OCI-LY7 (cell line): ENCODE data around the gene SLC47A1. TPM values are rescaled to one million over a fixed set of nuclear protein-coding genes. Genes with fewer than 3 reads are reported as not detected.
A peak's percentile ranks its signal among the peaks of the same experiment; 100 is the strongest.

ENCODE experiments used
- BruUV-seq: library from RNA; stranded (reverse); fragments of 400-500 nt; replicated peaks from 2 replicates; lab custom pipeline; 2021; lab: Mats Ljungman, UMichigan
- CTCF ChIA-PET: fragments of 300-600 bp; sonication (Branson Sonifier 250); formaldehyde crosslinking; loops from one replicate; lab custom pipeline; 2022; ENCODE audit warnings: antibody characterized with exemption; ENCODE audit not compliant: unreplicated experiment; lab: Charles Lee
- POLR2A ChIA-PET: fragments of 300-600 bp; sonication (Branson Sonifier 250); formaldehyde crosslinking; loops from one replicate; lab custom pipeline; 2022; ENCODE audit warnings: antibody characterized with exemption; lab: Charles Lee
- DNase-seq: peaks from one replicate; pipeline ENCODE4 v3.0.0-alpha.2; 2015; ENCODE audit warnings: low spot score
- H2AFZ ChIP-seq: fragments of 200-600 bp; sonication (generic), shearing (Covaris generic); 2 replicates; pipeline ENCODE4 v1.6.1; 2014; ENCODE audit warnings: mild to moderate bottlenecking, antibody characterized with exemption, low read length, moderate library complexity
- H3K27ac ChIP-seq: fragments of 200-600 bp; sonication (generic); 2 replicates; pipeline ENCODE4 v1.5.1; 2014; ENCODE audit warnings: mixed run types, low read depth, mild to moderate bottlenecking, moderate library complexity, low read length, inconsistent platforms; ENCODE audit not compliant: poor library complexity, severe bottlenecking
- H3K36me3 ChIP-seq: fragments of 200-600 bp; sonication (generic); 2 replicates; pipeline ENCODE4 v1.6.1; 2014; ENCODE audit warnings: mild to moderate bottlenecking, antibody characterized with exemption, low read length, moderate library complexity, mixed read lengths; ENCODE audit not compliant: insufficient read depth
- H3K4me1 ChIP-seq: fragments of 200-600 bp; sonication (generic); 2 replicates; pipeline ENCODE4 v1.5.1; 2014; ENCODE audit warnings: mild to moderate bottlenecking, low read length; ENCODE audit not compliant: insufficient read depth, poor library complexity, severe bottlenecking
- H3K4me2 ChIP-seq: fragments of 200-600 bp; sonication (generic); 2 replicates; pipeline ENCODE4 v1.6.1; 2014; ENCODE audit warnings: mild to moderate bottlenecking, low read length
- H3K4me3 ChIP-seq: fragments of 200-600 bp; sonication (generic); 2 replicates; pipeline ENCODE4 v1.5.1; 2014; ENCODE audit warnings: mild to moderate bottlenecking, low read depth, low read length; ENCODE audit not compliant: poor library complexity, severe bottlenecking
- H3K79me2 ChIP-seq: fragments of 200-600 bp; sonication (generic); 2 replicates; pipeline ENCODE4 v1.6.1; 2016; ENCODE audit warnings: low read depth, mild to moderate bottlenecking, low read length, moderate library complexity, mixed read lengths; ENCODE audit not compliant: insufficient read depth
- H3K9me2 ChIP-seq: fragments of 200-600 bp; sonication (generic); 2 replicates; pipeline ENCODE4 v1.6.1; 2016; ENCODE audit warnings: mild to moderate bottlenecking, low read length, mixed read lengths; ENCODE audit not compliant: insufficient read depth
- H3K9me3 ChIP-seq: fragments of 200-600 bp; sonication (generic); 2 replicates; pipeline ENCODE4 v1.6.1; 2014; ENCODE audit warnings: mild to moderate bottlenecking, mixed run types, low read length, mixed read lengths
- H4K20me1 ChIP-seq: fragments of 200-600 bp; sonication (generic); 2 replicates; pipeline ENCODE4 v1.6.1; 2014; ENCODE audit warnings: mild to moderate bottlenecking, antibody characterized with exemption, low read length, moderate library complexity, mixed read lengths; ENCODE audit not compliant: insufficient read depth
- CTCF ChIP-seq: fragments of 200-600 bp; sonication (generic); conservative IDR thresholded peaks from 2 replicates; pipeline ENCODE4 v1.5.1; 2014; ENCODE audit warnings: mild to moderate bottlenecking, antibody characterized with exemption, low read length, moderate library complexity, mixed read lengths
- EZH2phosphoT487 ChIP-seq: fragments of 200-600 bp; sonication (generic); IDR thresholded peaks from 2 replicates; pipeline ENCODE4 v1.6.1; 2018; ENCODE audit warnings: low read depth, borderline replicate concordance, mild to moderate bottlenecking, mixed run types, antibody characterized with exemption, low read length, moderate library complexity, mixed read lengths
- intact Hi-C: fragments of 100-400 bp; cut with micrococcal nuclease; formaldehyde crosslinking; loops from one replicate; pipeline ENCODE4 v1.10.0; 2022; ENCODE audit not compliant: unreplicated experiment
- total RNA-seq, 2 experiments: library from RNA; depleted of rRNA in 1 of 2; stranded (reverse); fragments of >200 nt in 1 of 2; shearing (Covaris generic) in 1 of 2; gene quantifications; 2 replicates each; pipeline ENCODE4 v1.2.3, GENCODE V29; 2014 to 2022

SLC47A1 gene
- total RNA-seq, 2 experiments from 2014 or later, result not detected

GRCh38 chr17:19568016-19568350 lies 34.3 kb downstream of the SLC47A1 start:
- no peak overlapping the region for H3K4me3 ChIP-seq
- peaks cover 20% of the 10 kb centered on the region for H3K4me1 ChIP-seq
- no peaks in the 10 kb centered on the region for H3K9me3 ChIP-seq
- no peak overlapping the region for H2AFZ ChIP-seq
- DNase-seq, result no peak
- H3K27ac ChIP-seq, result no peak overlapping the region
- no TSS peak for BruUV-seq
- 0 out of 2 replicates have a peak, but pooled peaks have one; percentile 8 for TF ChIP-seq CTCF
- TF ChIP-seq EZH2phosphoT487, result no peak
- H3K4me2 ChIP-seq, result no peak overlapping the region
- H3K9me2 ChIP-seq, result no peaks in the 10 kb centered on the region
- no peaks in the 10 kb centered on the region for H3K79me2 ChIP-seq
- ChIA-PET POLR2A (interaction anchor here (0.7 to 1.2 kb wide), 2 partner anchors 11 to 41 kb away, joined by 3 read pairs; no protein-coding TSS in a partner anchor), CTCF (no interaction called here)
- H3K36me3 ChIP-seq, result no peaks in the 10 kb centered on the region
- no peaks in the 10 kb centered on the region for H4K20me1 ChIP-seq
- intact Hi-C loops, result no loop called here

GRCh38 chr17:19569785-19570543 lies 36.3 kb downstream of the SLC47A1 start:
- TF ChIP-seq EZH2phosphoT487, result no peak
- intact Hi-C loops, result loop anchor here (10.0 kb wide), 1 partner anchor 65 kb away; no protein-coding TSS in a partner anchor
- CTCF ChIA-PET, result no interaction called here

GRCh38 chr17:19570544-19571062 lies 36.9 kb downstream of the SLC47A1 start:
- H4K20me1 ChIP-seq, result no peaks in the 10 kb centered on the region
- H3K4me3 ChIP-seq, result no peak overlapping the region
- intact Hi-C loops, result loop anchor here (10.0 kb wide), 1 partner anchor 64 kb away; no protein-coding TSS in a partner anchor
- peaks cover 20% of the 10 kb centered on the region for H3K4me1 ChIP-seq
- H3K9me2 ChIP-seq, result no peaks in the 10 kb centered on the region
- TF ChIP-seq EZH2phosphoT487 (no peak), CTCF (no peak)
- no peaks in the 10 kb centered on the region for H3K79me2 ChIP-seq
- peak overlapping the region; percentile 67 for H2AFZ ChIP-seq
- BruUV-seq, result no TSS peak
- H3K27ac ChIP-seq, result no peak overlapping the region
- H3K36me3 ChIP-seq, result no peaks in the 10 kb centered on the region
- CTCF ChIA-PET, result no interaction called here
- no peaks in the 10 kb centered on the region for H3K9me3 ChIP-seq
- H3K4me2 ChIP-seq, result peak overlapping the region; percentile 31
- POLR2A ChIA-PET, result interaction anchor here (0.6 to 0.9 kb wide), 2 partner anchors 77 to 230 kb away, joined by 3 to 5 read pairs; no protein-coding TSS in a partner anchor
- DNase-seq, result no peak

More at GRCh38 chr17:19569785-19570543, 36.3 kb downstream of the SLC47A1 start:
- Histone ChIP-seq H3K4me2 (peak overlapping the region; percentile 31), H4K20me1 (no peaks in the 10 kb centered on the region), H3K79me2 (no peaks in the 10 kb centered on the region), H3K4me1 (peaks cover 20% of the 10 kb centered on the region), H3K9me3 (no peaks in the 10 kb centered on the region), H3K9me2 (no peaks in the 10 kb centered on the region), H3K27ac (peak overlapping the region; percentile 36), H2AFZ (peak overlapping the region; percentile 67), H3K4me3 (no peak overlapping the region), H3K36me3 (no peaks in the 10 kb centered on the region)
- DNase-seq, result peak; percentile 63
- no TSS peak for BruUV-seq
- POLR2A ChIA-PET, result interaction anchor here (0.6 to 1.0 kb wide), 2 partner anchors 78 to 230 kb away, joined by 3 to 5 read pairs; partner anchors contain the start of gene ALDH3A2
